Measurements from ENCODE around the gene CPED1. TPM values are rescaled to one million over a fixed set of nuclear protein-coding genes. Genes with fewer than 3 reads are reported as not detected.
A peak's percentile ranks its signal among the peaks of the same experiment; 100 is the strongest.

CPED1 gene
- total and polyA plus RNA-seq, 2 donors (not counting 1 experiment from before 2014, with no cell fraction given), result 70.2 to 196 TPM

GRCh38 chr7:120996333-120996987 is 7.9 kb downstream of the CPED1 start:
- Histone ChIP-seq H3K27ac (ENCODE audit: insufficient read depth, low read length) (no peak overlapping the region), H3K4me3 (replicated peaks in 1 of 4; ENCODE audit: control extremely low read depth in 1 of 4, insufficient read depth in 1 of 4, low read depth in 3 of 4, low read length in 4 of 4) (no peak overlapping the region), H3K4me2 (ENCODE audit: extremely low read depth, insufficient read depth, low read length) (no peak overlapping the region), H3K79me2 (ENCODE audit: control insufficient read depth, insufficient read depth, low read length) (peaks cover 88% of the 10 kb centered on the region), H3K4me1 (ENCODE audit: control insufficient read depth, extremely low read depth, insufficient read depth, low read length) (peaks cover 11% of the 10 kb centered on the region), H4K20me1 (ENCODE audit: control insufficient read depth, extremely low read depth, insufficient read depth, low read length) (no peaks in the 10 kb centered on the region), H3K36me3 (ENCODE audit: control insufficient read depth, insufficient read depth, low read length) (no peaks in the 10 kb centered on the region), H3K9ac (ENCODE audit: insufficient read depth, low read length) (no peak overlapping the region), H2AFZ (ENCODE audit: low read length) (no peak overlapping the region), H3K27me3 (ENCODE audit: control insufficient read depth, insufficient read depth, low read length) (no peaks in the 10 kb centered on the region), H3K9me3 (ENCODE audit: control insufficient read depth, insufficient read depth, low read depth, low read length) (no peaks in the 10 kb centered on the region)
- peak; percentile 87 to 96 for DNase-seq (ENCODE audit: low read depth in 2 of 2)
- TF ChIP-seq CTCF (conservative IDR thresholded peaks at IDR 0.05 in 1 of 2, IDR thresholded peaks at IDR 0.05 in 1 of 2; ENCODE audit: low read depth in 1 of 2, low read length in 2 of 2), result no peak

- Histone ChIP-seq H3K36me3 (ENCODE audit: control insufficient read depth, insufficient read depth, low read length) (no peaks in the 10 kb centered on the region), H3K27me3 (ENCODE audit: control insufficient read depth, insufficient read depth, low read length) (no peaks in the 10 kb centered on the region), H3K9me3 (ENCODE audit: control insufficient read depth, insufficient read depth, low read depth, low read length) (no peaks in the 10 kb centered on the region), H3K79me2 (ENCODE audit: control insufficient read depth, insufficient read depth, low read length) (peaks cover 86% of the 10 kb centered on the region), H2AFZ (ENCODE audit: low read length) (no peak overlapping the region), H3K27ac (ENCODE audit: insufficient read depth, low read length) (no peak overlapping the region), H3K4me1 (ENCODE audit: control insufficient read depth, extremely low read depth, insufficient read depth, low read length) (peaks cover 11% of the 10 kb centered on the region), H3K4me3 (replicated peaks in 1 of 4; ENCODE audit: control extremely low read depth in 1 of 4, insufficient read depth in 1 of 4, low read depth in 3 of 4, low read length in 4 of 4) (no peak overlapping the region), H3K9ac (ENCODE audit: insufficient read depth, low read length) (no peak overlapping the region), H4K20me1 (ENCODE audit: control insufficient read depth, extremely low read depth, insufficient read depth, low read length) (no peaks in the 10 kb centered on the region), H3K4me2 (ENCODE audit: extremely low read depth, insufficient read depth, low read length) (no peak overlapping the region)
- no peak for DNase-seq (ENCODE audit: low read depth in 2 of 2)
- TF ChIP-seq EZH2 (IDR thresholded peaks at IDR 0.05; ENCODE audit: low read length, missing control alignments) (no peak), CTCF (conservative IDR thresholded peaks at IDR 0.05 in 1 of 2, IDR thresholded peaks at IDR 0.05 in 1 of 2; ENCODE audit: low read depth in 1 of 2, low read length in 2 of 2) (no peak)
These were observed 8.5 kb downstream of the CPED1 start for GRCh38 chr7:120996988-120997345.

- H3K27ac ChIP-seq (ENCODE audit: insufficient read depth, low read length), result no peak overlapping the region
- H3K4me1 ChIP-seq (ENCODE audit: control insufficient read depth, extremely low read depth, insufficient read depth, low read length), result peaks cover 17% of the 10 kb centered on the region
- no peaks in the 10 kb centered on the region for H3K36me3 ChIP-seq (ENCODE audit: control insufficient read depth, insufficient read depth, low read length)
- H3K9me3 ChIP-seq (ENCODE audit: control insufficient read depth, insufficient read depth, low read depth, low read length), result no peaks in the 10 kb centered on the region
- H3K27me3 ChIP-seq (ENCODE audit: control insufficient read depth, insufficient read depth, low read length), result no peaks in the 10 kb centered on the region
- H2AFZ ChIP-seq (ENCODE audit: low read length), result no peak overlapping the region
- peaks cover 79% of the 10 kb centered on the region for H3K79me2 ChIP-seq (ENCODE audit: control insufficient read depth, insufficient read depth, low read length)
- no peak overlapping the region for H3K4me2 ChIP-seq (ENCODE audit: extremely low read depth, insufficient read depth, low read length)
- TF ChIP-seq EZH2 (IDR thresholded peaks at IDR 0.05; ENCODE audit: low read length, missing control alignments) (no peak), CTCF (conservative IDR thresholded peaks at IDR 0.05 in 1 of 2, IDR thresholded peaks at IDR 0.05 in 1 of 2; ENCODE audit: low read depth in 1 of 2, low read length in 2 of 2) (no peak)
- H3K9ac ChIP-seq (ENCODE audit: insufficient read depth, low read length), result no peak overlapping the region
- H3K4me3 ChIP-seq (replicated peaks in 1 of 4; ENCODE audit: control extremely low read depth in 1 of 4, insufficient read depth in 1 of 4, low read depth in 3 of 4, low read length in 4 of 4), result no peak overlapping the region
- H4K20me1 ChIP-seq (ENCODE audit: control insufficient read depth, extremely low read depth, insufficient read depth, low read length), result no peaks in the 10 kb centered on the region
- DNase-seq (ENCODE audit: low read depth in 2 of 2), result no peak
These were observed 9.5 kb downstream of the CPED1 start for GRCh38 chr7:120997882-120998474.

Measured in fibroblast of lung (primary cell).